ENCODE data around the gene PTPRB.
A peak's percentile ranks its signal among the peaks of the same experiment; 100 is the strongest.

The PTPRB gene

DNA sequence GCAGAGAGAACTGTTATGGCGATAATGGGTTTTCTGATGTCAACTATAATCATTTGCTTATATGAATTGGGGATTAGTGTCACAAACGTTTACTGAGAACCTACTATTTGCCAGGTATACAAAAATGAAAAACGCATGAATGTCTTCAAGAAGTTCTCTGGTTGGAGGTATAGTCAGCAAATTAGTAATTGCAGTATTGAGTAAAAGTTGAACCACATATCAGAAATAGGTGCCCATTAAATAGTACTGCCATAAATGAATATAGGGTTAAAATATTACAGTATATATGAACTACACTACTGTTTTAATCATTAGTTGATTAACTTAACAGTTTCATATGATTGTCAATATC is 60.0 kb downstream of the PTPRB start:
- H3K4me2 ChIP-seq (ENCODE audit: low read length), result no peak overlapping the region
- H3K9me3 ChIP-seq (ENCODE audit: low read length), result no peaks in the 10 kb centered on the region
- no peaks in the 10 kb centered on the region for H3K4me1 ChIP-seq (ENCODE audit: insufficient read depth, low read length, severe bottlenecking)
- TF ChIP-seq EZH2 (IDR thresholded peaks at IDR 0.05; ENCODE audit: borderline replicate concordance, low read length), result no peak
- TF ChIP-seq, protein P1, sequence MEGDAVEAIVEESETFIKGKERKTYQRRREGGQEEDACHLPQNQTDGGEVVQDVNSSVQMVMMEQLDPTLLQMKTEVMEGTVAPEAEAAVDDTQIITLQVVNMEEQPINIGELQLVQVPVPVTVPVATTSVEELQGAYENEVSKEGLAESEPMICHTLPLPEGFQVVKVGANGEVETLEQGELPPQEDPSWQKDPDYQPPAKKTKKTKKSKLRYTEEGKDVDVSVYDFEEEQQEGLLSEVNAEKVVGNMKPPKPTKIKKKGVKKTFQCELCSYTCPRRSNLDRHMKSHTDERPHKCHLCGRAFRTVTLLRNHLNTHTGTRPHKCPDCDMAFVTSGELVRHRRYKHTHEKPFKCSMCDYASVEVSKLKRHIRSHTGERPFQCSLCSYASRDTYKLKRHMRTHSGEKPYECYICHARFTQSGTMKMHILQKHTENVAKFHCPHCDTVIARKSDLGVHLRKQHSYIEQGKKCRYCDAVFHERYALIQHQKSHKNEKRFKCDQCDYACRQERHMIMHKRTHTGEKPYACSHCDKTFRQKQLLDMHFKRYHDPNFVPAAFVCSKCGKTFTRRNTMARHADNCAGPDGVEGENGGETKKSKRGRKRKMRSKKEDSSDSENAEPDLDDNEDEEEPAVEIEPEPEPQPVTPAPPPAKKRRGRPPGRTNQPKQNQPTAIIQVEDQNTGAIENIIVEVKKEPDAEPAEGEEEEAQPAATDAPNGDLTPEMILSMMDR (IDR thresholded peaks at IDR 0.05; ENCODE audit: low read length), result no peak
- H2AFZ ChIP-seq (ENCODE audit: low read length), result no peak overlapping the region
- no peaks in the 10 kb centered on the region for H4K20me1 ChIP-seq (ENCODE audit: insufficient read depth, low read length)
- H3K9ac ChIP-seq (ENCODE audit: low read length), result no peak overlapping the region
- H3K36me3 ChIP-seq (ENCODE audit: insufficient read depth, low read length), result no peaks in the 10 kb centered on the region
- H3K27me3 ChIP-seq (ENCODE audit: insufficient read depth, low read length), result no peaks in the 10 kb centered on the region
- no peak overlapping the region for H3K4me3 ChIP-seq (ENCODE audit: low read depth, low read length, poor library complexity, severe bottlenecking)
- H3K9me2 ChIP-seq (ENCODE audit: low read depth, low read length), result no peaks in the 10 kb centered on the region
- H3K79me2 ChIP-seq (ENCODE audit: insufficient read depth, low read length), result no peaks in the 10 kb centered on the region
- H3K27ac ChIP-seq (ENCODE audit: low read depth, low read length, poor library complexity, severe bottlenecking), result no peak overlapping the region
- no peaks in the 10 kb centered on the region for H3F3A ChIP-seq (ENCODE audit: insufficient read depth, low read length)

DNA sequence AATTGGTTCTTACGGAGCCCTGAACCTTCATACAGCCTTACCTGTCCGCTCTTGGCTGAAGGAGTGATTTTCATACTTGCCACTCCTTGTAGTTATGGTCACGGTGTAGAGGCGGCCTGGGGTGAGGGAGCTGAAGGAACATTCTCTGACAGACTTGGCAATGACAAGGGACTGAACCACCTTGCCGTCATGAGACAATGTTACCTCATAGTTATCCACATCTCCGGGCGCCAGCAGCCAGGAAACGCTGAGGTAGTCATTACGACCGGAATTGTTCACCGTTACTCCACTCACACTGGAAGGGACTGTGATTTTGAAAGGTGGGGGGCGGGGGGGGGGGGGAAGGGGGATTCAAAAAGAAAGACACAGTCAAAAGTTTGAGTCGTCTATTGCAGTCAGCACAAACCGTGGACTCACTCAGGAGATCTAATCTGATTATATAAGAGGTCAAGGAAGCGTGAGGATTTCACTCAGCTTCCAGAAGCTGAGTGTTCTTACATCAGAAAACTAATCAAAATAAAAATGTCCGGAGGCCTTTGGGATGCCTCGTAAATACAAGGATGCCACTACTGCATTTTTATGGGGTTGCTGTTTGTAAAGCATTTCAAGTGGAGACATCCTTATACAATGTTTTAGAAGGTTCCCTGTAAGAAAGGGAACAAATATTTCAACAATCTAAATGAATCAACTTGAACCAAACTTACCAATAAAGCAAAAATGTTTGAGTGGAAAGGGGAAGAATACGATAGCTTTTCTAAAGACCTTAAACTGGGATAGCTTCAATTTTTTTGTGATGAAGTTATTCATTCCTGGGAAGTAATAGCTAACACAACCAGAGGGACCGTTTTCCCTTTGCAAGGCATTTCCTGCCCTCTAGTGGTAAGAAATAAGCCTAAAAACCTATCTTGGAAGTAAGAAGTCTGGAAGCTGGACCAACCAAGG is 60.6 kb downstream of the PTPRB start:
- TF ChIP-seq, protein P1 (IDR thresholded peaks at IDR 0.05; ENCODE audit: low read length), result peak; percentile 88
- TF ChIP-seq EZH2 (IDR thresholded peaks at IDR 0.05; ENCODE audit: borderline replicate concordance, low read length), result no peak
- H3K9ac ChIP-seq (ENCODE audit: low read length), result no peak overlapping the region
- H2AFZ ChIP-seq (ENCODE audit: low read length), result no peak overlapping the region
- no peak overlapping the region for H3K4me2 ChIP-seq (ENCODE audit: low read length)
- no peak overlapping the region for H3K27ac ChIP-seq (ENCODE audit: low read depth, low read length, poor library complexity, severe bottlenecking)
- no peak overlapping the region for H3K4me3 ChIP-seq (ENCODE audit: low read depth, low read length, poor library complexity, severe bottlenecking)
- H3K9me3 ChIP-seq (ENCODE audit: low read length), result no peaks in the 10 kb centered on the region
- H3K27me3 ChIP-seq (ENCODE audit: insufficient read depth, low read length), result no peaks in the 10 kb centered on the region
- H3K9me2 ChIP-seq (ENCODE audit: low read depth, low read length), result no peaks in the 10 kb centered on the region
- no peaks in the 10 kb centered on the region for H3F3A ChIP-seq (ENCODE audit: insufficient read depth, low read length)
- H4K20me1 ChIP-seq (ENCODE audit: insufficient read depth, low read length), result no peaks in the 10 kb centered on the region
- no peaks in the 10 kb centered on the region for H3K36me3 ChIP-seq (ENCODE audit: insufficient read depth, low read length)
- H3K4me1 ChIP-seq (ENCODE audit: insufficient read depth, low read length, severe bottlenecking), result no peaks in the 10 kb centered on the region
- H3K79me2 ChIP-seq (ENCODE audit: insufficient read depth, low read length), result no peaks in the 10 kb centered on the region

DNA sequence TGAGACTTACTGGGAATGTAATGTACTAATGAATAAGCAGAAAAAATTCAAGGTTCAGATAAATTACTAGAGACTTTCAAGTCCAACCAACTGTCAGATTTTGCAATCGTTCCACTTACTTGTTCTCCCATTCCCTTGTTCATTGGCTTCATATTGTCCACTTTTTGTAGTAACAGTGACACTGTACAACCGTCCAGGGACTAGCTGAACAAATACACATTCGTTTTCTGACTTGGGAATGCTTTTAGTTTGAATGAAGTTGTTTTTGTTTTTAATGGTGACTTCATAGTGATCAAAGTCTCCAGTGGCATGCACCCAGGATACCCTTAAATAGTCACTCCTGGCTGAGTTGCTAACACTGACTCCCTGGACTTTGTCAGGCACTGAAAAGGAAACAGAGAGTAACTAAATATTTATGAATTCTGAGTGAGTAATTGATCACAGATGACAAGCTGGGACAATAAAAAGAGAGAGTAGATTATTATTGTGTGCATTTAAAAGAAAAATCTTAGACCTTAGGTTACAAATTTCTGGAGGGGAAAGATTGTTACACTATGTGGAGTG is 65.4 kb downstream of the PTPRB start:
- no peaks in the 10 kb centered on the region for H3K9me3 ChIP-seq (ENCODE audit: low read length)
- no peak overlapping the region for H3K27ac ChIP-seq (ENCODE audit: low read depth, low read length, poor library complexity, severe bottlenecking)
- no peaks in the 10 kb centered on the region for H3K79me2 ChIP-seq (ENCODE audit: insufficient read depth, low read length)
- H3K4me1 ChIP-seq (ENCODE audit: insufficient read depth, low read length, severe bottlenecking), result no peaks in the 10 kb centered on the region
- H3K9ac ChIP-seq (ENCODE audit: low read length), result no peak overlapping the region
- no peaks in the 10 kb centered on the region; the same call in 1 of the 2 replicates for H3K36me3 ChIP-seq (ENCODE audit: insufficient read depth, low read length)
- H3K4me2 ChIP-seq (ENCODE audit: low read length), result no peak overlapping the region
- H3F3A ChIP-seq (ENCODE audit: insufficient read depth, low read length), result no peaks in the 10 kb centered on the region
- H4K20me1 ChIP-seq (ENCODE audit: insufficient read depth, low read length), result no peaks in the 10 kb centered on the region
- H3K9me2 ChIP-seq (ENCODE audit: low read depth, low read length), result no peaks in the 10 kb centered on the region
- no peaks in the 10 kb centered on the region for H3K27me3 ChIP-seq (ENCODE audit: insufficient read depth, low read length)
- no peak for TF ChIP-seq EZH2 (IDR thresholded peaks at IDR 0.05; ENCODE audit: borderline replicate concordance, low read length)
- TF ChIP-seq, protein P1 (IDR thresholded peaks at IDR 0.05; ENCODE audit: low read length), result no peak
- H2AFZ ChIP-seq (ENCODE audit: low read length), result no peak overlapping the region
- H3K4me3 ChIP-seq (ENCODE audit: low read depth, low read length, poor library complexity, severe bottlenecking), result no peak overlapping the region

Measured in OCI-LY1 (cell line).